HCT116 (cell line): ENCODE results near the gene USP32. TPM values are rescaled to one million over a fixed set of nuclear protein-coding genes. Genes with fewer than 3 reads are reported as not detected.

ENCODE experiments used
- ATAC-seq: fragments of 200-7000 bp; cut with Tn5 transposase; 2 replicates; pipeline ENCODE4 v1.9.1; 2020; ENCODE audit warnings: mild to moderate bottlenecking, moderate library complexity
- BruUV-seq: library from RNA; stranded (reverse); fragments of 400-500 nt; replicated peaks from 2 replicates; lab custom pipeline; 2021; lab: Mats Ljungman, UMichigan
- CTCF ChIA-PET: fragments of 300-600 bp; sonication (Branson Sonifier 250); formaldehyde crosslinking; loops from one replicate; lab custom pipeline; 2021; ENCODE audit warnings: antibody characterized with exemption; lab: Charles Lee
- POLR2A ChIA-PET: fragments of 300-600, 350-600 bp; sonication (Branson Sonifier 250); formaldehyde crosslinking; loops from one replicate; lab custom pipeline; 2021; ENCODE audit warnings: antibody characterized with exemption; lab: Charles Lee
- RAD21 ChIA-PET, 2 experiments: fragments of 300-600 bp; sonication (Branson Sonifier 250); formaldehyde crosslinking; loops; one replicate each; lab custom pipeline; 2023; ENCODE audit warnings: low total read pairs in 2 of 2; ENCODE audit not compliant: uncharacterized antibody in 2 of 2, unreplicated experiment in 2 of 2, low non-redundant PET in 1 of 2; lab: Charles Lee
- DNase-seq: peaks from one replicate; pipeline ENCODE4 v3.0.0-alpha.2; 2010; ENCODE audit warnings: low read depth, low spot score
- H2AFZ ChIP-seq: fragments of 200-600 bp; shearing (Covaris generic), sonication (generic); 2 replicates; pipeline ENCODE4 v1.6.1; 2017; ENCODE audit warnings: low read depth, mixed run types, mixed read lengths, antibody characterized with exemption, low read length; ENCODE audit not compliant: poor library complexity, severe bottlenecking
- H3K27ac ChIP-seq: 2 replicates; pipeline ENCODE4 v1.5.1; 2012; ENCODE audit warnings: low read depth, low read length
- H3K27me3 ChIP-seq: fragments of 200-600 bp; sonication (generic); 2 replicates; pipeline ENCODE4 v1.6.1; 2016; ENCODE audit warnings: mixed run types, low read length, mixed read lengths; ENCODE audit not compliant: insufficient read depth
- H3K36me3 ChIP-seq, 2 experiments: fragments of 200-500 bp in 1 of 2; fragments of 200-600 bp in 1 of 2; sonication (Bioruptor generic) in 1 of 2; sonication (generic) in 1 of 2; 2 replicates each; pipeline versions ENCODE4 v1.5.1 to v1.6.1; 2014 to 2016; ENCODE audit warnings: low read length in 2 of 2, inconsistent platforms in 1 of 2, mixed read lengths in 1 of 2, mixed run types in 1 of 2; ENCODE audit not compliant: insufficient read depth in 2 of 2, control insufficient read depth in 1 of 2
- H3K4me1 ChIP-seq, 2 experiments: fragments of 200-600 bp in 1 of 2; sonication (generic) in 1 of 2; 2 replicates each; pipeline versions ENCODE4 v1.5.1 to v1.6.1; 2012 to 2017; ENCODE audit warnings: low read length in 2 of 2, inconsistent platforms in 1 of 2, mild to moderate bottlenecking in 1 of 2, mixed read lengths in 1 of 2, mixed run types in 1 of 2, moderate library complexity in 1 of 2; ENCODE audit not compliant: insufficient read depth in 2 of 2, control insufficient read depth in 1 of 2
- H3K4me2 ChIP-seq: fragments of 200-600 bp; sonication (generic); 2 replicates; pipeline ENCODE4 v1.6.1; 2017; ENCODE audit warnings: mixed run types, low read length, mixed read lengths
- H3K4me3 ChIP-seq, 2 experiments: fragments of 200-600 bp in 1 of 2; sonication (generic) in 1 of 2; replicated peaks in 1 of 2; 2 replicates each; pipeline ENCODE4 v1.5.1; 2011 to 2016; ENCODE audit warnings: low read length in 2 of 2, control low read depth in 1 of 2, low read depth in 1 of 2, mild to moderate bottlenecking in 1 of 2, mixed read lengths in 1 of 2, mixed run types in 1 of 2
- H3K79me2 ChIP-seq: fragments of 200-600 bp; sonication (generic); 2 replicates; pipeline ENCODE4 v1.6.1; 2017; ENCODE audit warnings: mild to moderate bottlenecking, mixed run types, low read length, moderate library complexity, mixed read lengths; ENCODE audit not compliant: insufficient read depth
- H3K9ac ChIP-seq: fragments of 200-600 bp; sonication (generic); 2 replicates; pipeline ENCODE4 v1.6.1; 2016; ENCODE audit warnings: low read length, mixed read lengths
- H3K9me2 ChIP-seq: fragments of 200-600 bp; sonication (generic), shearing (Covaris generic); 2 replicates; pipeline ENCODE4 v1.6.1; 2017; ENCODE audit warnings: mixed run types, mild to moderate bottlenecking, moderate library complexity; ENCODE audit not compliant: insufficient read depth
- H3K9me3 ChIP-seq, 2 experiments: fragments of 200-500 bp in 1 of 2; fragments of 200-600 bp in 1 of 2; sonication (Bioruptor generic) in 1 of 2; sonication (generic) in 1 of 2; 2 replicates each; pipeline ENCODE4 v1.6.1; 2014 to 2017; ENCODE audit warnings: low read length in 2 of 2, mixed read lengths in 2 of 2, inconsistent platforms in 1 of 2, low read depth in 1 of 2, mild to moderate bottlenecking in 1 of 2, mixed run types in 1 of 2, moderate library complexity in 1 of 2; ENCODE audit not compliant: control insufficient read depth in 1 of 2, insufficient read depth in 1 of 2
- H4K20me1 ChIP-seq: fragments of 200-600 bp; sonication (generic), shearing (Covaris generic); 2 replicates; pipeline ENCODE4 v1.6.1; 2017; ENCODE audit warnings: mixed run types, mild to moderate bottlenecking, moderate library complexity; ENCODE audit not compliant: insufficient read depth
- CEBPB ChIP-seq: IDR thresholded peaks from 2 replicates; pipeline ENCODE4 v1.6.1; 2012; ENCODE audit warnings: low read depth
- ELF1 ChIP-seq: IDR thresholded peaks from 2 replicates; pipeline ENCODE4 v1.6.1; 2012; ENCODE audit warnings: low read depth, borderline replicate concordance
- EZH2 ChIP-seq: fragments of 200-600 bp; sonication (generic); IDR thresholded peaks from 2 replicates; pipeline ENCODE4 v1.6.1; 2017; ENCODE audit warnings: antibody characterized with exemption, mixed run types
- EZH2phosphoT487 ChIP-seq: fragments of 200-600 bp; IDR thresholded peaks from 2 replicates; pipeline ENCODE4 v1.6.1; 2018; ENCODE audit warnings: antibody characterized with exemption, borderline replicate concordance
- FOSL1 ChIP-seq: IDR thresholded peaks from 2 replicates; pipeline ENCODE4 v1.6.1; 2012; ENCODE audit warnings: low read depth
- POLR2A ChIP-seq: IDR thresholded peaks from 2 replicates; pipeline ENCODE4 v1.7.0; 2011; ENCODE audit warnings: borderline replicate concordance; ENCODE audit not compliant: insufficient read depth, insufficient read length; ENCODE audit errors: extremely low read depth
- RAD21 ChIP-seq: IDR thresholded peaks from 2 replicates; pipeline ENCODE4 v1.6.1; 2012; ENCODE audit warnings: low read depth, mild to moderate bottlenecking
- SIN3A ChIP-seq: IDR thresholded peaks from 2 replicates; pipeline ENCODE4 v1.6.1; 2012; ENCODE audit warnings: low read depth
- SP1 ChIP-seq: IDR thresholded peaks from 2 replicates; pipeline ENCODE4 v1.6.1; 2012; ENCODE audit warnings: low read depth
- SRF ChIP-seq: IDR thresholded peaks from 2 replicates; pipeline ENCODE4 v1.6.1; 2012; ENCODE audit warnings: low read depth
- ZFX ChIP-seq: fragments of 450-650 bp; IDR thresholded peaks from 2 replicates; pipeline ENCODE4 v1.6.1; 2017
- intact Hi-C: fragments of 100-400 bp; cut with micrococcal nuclease; formaldehyde crosslinking; loops from 2 replicates; pipeline ENCODE4 v1.10.0; 2022
- total RNA-seq: library from RNA; stranded (reverse); gene quantifications from one replicate; pipeline ENCODE4 v1.2.1, GENCODE V29; 2021; ENCODE audit not compliant: unreplicated experiment
- TF ChIP-seq, protein P1 (sequence below), 3 experiments: fragments of 200-600 bp in 1 of 3; sonication (generic) in 1 of 3; IDR thresholded peaks in 2 of 3; conservative IDR thresholded peaks in 1 of 3; 2 replicates each; pipeline ENCODE4 v1.5.1; 2012 to 2017; ENCODE audit warnings: low read depth in 2 of 3, low read length in 2 of 3, antibody characterized with exemption in 1 of 3, borderline replicate concordance in 1 of 3, control low read depth in 1 of 3, mild to moderate bottlenecking in 1 of 3, mixed read lengths in 1 of 3, mixed run types in 1 of 3, moderate library complexity in 1 of 3; ENCODE audit not compliant: insufficient read depth in 1 of 3
- TF ChIP-seq, protein P2 (sequence below): IDR thresholded peaks from 2 replicates; pipeline ENCODE4 v1.6.1; 2011; ENCODE audit warnings: mild to moderate bottlenecking, low read length, moderate library complexity; ENCODE audit not compliant: insufficient replicate concordance; ENCODE audit errors: extremely low read depth
- TF ChIP-seq, protein P3 (sequence below): IDR thresholded peaks from 2 replicates; pipeline ENCODE4 v1.6.1; 2012; ENCODE audit warnings: low read depth

USP32 gene
- total RNA-seq, 1 experiment from 2014 or later: 67.0 TPM

DNA sequence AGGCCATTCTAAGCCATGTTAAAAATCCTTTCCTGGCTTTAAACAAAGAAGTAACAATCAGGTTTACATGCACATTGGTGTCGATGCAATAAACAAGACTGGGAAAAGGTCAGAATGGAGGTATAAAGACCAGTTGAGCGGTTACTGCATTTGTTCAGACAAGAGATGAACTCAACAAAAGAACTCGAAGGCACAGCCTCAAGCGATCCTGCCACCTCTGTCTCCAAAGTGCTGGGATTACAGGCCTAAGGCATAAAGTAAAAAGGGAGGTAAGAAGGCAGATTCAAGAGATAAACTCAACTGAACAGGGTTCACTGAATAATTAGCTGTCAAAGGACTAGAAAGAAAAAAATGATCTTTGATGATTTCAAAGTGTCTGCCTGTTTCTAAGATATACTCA, 39.4 kb downstream of the USP32 start:
- ATAC-seq: no peak

DNA sequence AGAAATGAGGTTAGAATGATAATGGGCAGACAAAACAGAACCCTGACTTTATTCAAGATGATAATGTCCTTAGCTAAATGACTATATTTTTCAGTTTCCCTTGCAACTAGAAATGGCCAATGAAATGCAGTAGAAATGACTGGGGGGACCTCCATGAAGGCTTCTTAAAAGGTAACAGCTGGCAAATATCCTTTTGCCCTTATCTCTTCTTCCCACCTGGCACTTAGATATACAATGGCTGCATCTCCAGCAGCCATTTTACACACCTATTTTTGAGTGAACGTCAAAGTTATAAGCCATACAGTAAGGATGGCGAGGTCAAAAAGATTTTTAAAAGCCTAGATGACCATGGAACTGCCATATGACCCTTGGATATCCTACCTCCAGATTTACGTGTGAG, 39.9 kb downstream of the USP32 start:
- Histone ChIP-seq H3K9ac (no peak overlapping the region), H3K4me1 (no peaks in the 10 kb centered on the region), H3K9me3 (no peaks in the 10 kb centered on the region), H3K9me2 (no peaks in the 10 kb centered on the region), H3K4me3 (no peak overlapping the region), H4K20me1 (no peaks in the 10 kb centered on the region), H3K4me2 (no peak overlapping the region), H3K36me3 (no peaks in the 10 kb centered on the region), H2AFZ (no peak overlapping the region), H3K27me3 (no peaks in the 10 kb centered on the region), H3K79me2 (peaks cover 14% of the 10 kb centered on the region), H3K27ac (no peak overlapping the region)
- ChIA-PET CTCF (no interaction called here), POLR2A (no interaction called here), RAD21 (no interaction called here)
- intact Hi-C loops: no loop called here
- no peak for DNase-seq
- ATAC-seq: no peak
- no TSS peak for BruUV-seq
- TF ChIP-seq POLR2A (no peak), ZFX (no peak), SRF (no peak), EZH2 (no peak), FOSL1 (no peak), SP1 (no peak), ELF1 (no peak), EZH2phosphoT487 (no peak), RAD21 (no peak)
- TF ChIP-seq, protein P1, sequence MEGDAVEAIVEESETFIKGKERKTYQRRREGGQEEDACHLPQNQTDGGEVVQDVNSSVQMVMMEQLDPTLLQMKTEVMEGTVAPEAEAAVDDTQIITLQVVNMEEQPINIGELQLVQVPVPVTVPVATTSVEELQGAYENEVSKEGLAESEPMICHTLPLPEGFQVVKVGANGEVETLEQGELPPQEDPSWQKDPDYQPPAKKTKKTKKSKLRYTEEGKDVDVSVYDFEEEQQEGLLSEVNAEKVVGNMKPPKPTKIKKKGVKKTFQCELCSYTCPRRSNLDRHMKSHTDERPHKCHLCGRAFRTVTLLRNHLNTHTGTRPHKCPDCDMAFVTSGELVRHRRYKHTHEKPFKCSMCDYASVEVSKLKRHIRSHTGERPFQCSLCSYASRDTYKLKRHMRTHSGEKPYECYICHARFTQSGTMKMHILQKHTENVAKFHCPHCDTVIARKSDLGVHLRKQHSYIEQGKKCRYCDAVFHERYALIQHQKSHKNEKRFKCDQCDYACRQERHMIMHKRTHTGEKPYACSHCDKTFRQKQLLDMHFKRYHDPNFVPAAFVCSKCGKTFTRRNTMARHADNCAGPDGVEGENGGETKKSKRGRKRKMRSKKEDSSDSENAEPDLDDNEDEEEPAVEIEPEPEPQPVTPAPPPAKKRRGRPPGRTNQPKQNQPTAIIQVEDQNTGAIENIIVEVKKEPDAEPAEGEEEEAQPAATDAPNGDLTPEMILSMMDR (IDR thresholded peaks at IDR 0.05 in 2 of 3, conservative IDR thresholded peaks at IDR 0.05 in 1 of 3; ENCODE audit: borderline replicate concordance in 1 of 3, insufficient read depth in 1 of 3, low read depth in 2 of 3, low read length in 2 of 3): no peak
- TF ChIP-seq, protein P2, sequence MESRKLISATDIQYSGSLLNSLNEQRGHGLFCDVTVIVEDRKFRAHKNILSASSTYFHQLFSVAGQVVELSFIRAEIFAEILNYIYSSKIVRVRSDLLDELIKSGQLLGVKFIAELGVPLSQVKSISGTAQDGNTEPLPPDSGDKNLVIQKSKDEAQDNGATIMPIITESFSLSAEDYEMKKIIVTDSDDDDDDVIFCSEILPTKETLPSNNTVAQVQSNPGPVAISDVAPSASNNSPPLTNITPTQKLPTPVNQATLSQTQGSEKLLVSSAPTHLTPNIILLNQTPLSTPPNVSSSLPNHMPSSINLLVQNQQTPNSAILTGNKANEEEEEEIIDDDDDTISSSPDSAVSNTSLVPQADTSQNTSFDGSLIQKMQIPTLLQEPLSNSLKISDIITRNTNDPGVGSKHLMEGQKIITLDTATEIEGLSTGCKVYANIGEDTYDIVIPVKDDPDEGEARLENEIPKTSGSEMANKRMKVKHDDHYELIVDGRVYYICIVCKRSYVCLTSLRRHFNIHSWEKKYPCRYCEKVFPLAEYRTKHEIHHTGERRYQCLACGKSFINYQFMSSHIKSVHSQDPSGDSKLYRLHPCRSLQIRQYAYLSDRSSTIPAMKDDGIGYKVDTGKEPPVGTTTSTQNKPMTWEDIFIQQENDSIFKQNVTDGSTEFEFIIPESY: no peak
- TF ChIP-seq, protein P3, sequence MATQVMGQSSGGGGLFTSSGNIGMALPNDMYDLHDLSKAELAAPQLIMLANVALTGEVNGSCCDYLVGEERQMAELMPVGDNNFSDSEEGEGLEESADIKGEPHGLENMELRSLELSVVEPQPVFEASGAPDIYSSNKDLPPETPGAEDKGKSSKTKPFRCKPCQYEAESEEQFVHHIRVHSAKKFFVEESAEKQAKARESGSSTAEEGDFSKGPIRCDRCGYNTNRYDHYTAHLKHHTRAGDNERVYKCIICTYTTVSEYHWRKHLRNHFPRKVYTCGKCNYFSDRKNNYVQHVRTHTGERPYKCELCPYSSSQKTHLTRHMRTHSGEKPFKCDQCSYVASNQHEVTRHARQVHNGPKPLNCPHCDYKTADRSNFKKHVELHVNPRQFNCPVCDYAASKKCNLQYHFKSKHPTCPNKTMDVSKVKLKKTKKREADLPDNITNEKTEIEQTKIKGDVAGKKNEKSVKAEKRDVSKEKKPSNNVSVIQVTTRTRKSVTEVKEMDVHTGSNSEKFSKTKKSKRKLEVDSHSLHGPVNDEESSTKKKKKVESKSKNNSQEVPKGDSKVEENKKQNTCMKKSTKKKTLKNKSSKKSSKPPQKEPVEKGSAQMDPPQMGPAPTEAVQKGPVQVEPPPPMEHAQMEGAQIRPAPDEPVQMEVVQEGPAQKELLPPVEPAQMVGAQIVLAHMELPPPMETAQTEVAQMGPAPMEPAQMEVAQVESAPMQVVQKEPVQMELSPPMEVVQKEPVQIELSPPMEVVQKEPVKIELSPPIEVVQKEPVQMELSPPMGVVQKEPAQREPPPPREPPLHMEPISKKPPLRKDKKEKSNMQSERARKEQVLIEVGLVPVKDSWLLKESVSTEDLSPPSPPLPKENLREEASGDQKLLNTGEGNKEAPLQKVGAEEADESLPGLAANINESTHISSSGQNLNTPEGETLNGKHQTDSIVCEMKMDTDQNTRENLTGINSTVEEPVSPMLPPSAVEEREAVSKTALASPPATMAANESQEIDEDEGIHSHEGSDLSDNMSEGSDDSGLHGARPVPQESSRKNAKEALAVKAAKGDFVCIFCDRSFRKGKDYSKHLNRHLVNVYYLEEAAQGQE: no peak

More for the DNA sequence above, 39.4 kb downstream of the USP32 start:
- DNase-seq: no peak
- Histone ChIP-seq H3K79me2 (peaks cover 14% of the 10 kb centered on the region), H4K20me1 (no peaks in the 10 kb centered on the region), H3K27me3 (no peaks in the 10 kb centered on the region), H3K9me2 (no peaks in the 10 kb centered on the region), H3K9me3 (no peaks in the 10 kb centered on the region), H3K4me1 (peaks cover 0 to 1% of the 10 kb centered on the region in 2 experiments; a peak in 1 of 4 replicates), H3K27ac (no peak overlapping the region), H3K36me3 (no peaks in the 10 kb centered on the region), H3K4me3 (no peak overlapping the region), H2AFZ (no peak overlapping the region), H3K4me2 (no peak overlapping the region), H3K9ac (no peak overlapping the region)
- BruUV-seq: no TSS peak
- ChIA-PET CTCF (no interaction called here), POLR2A (no interaction called here), RAD21 (no interaction called here)
- intact Hi-C loops: no loop called here
- TF ChIP-seq CEBPB (no peak), SIN3A (no peak), FOSL1 (no peak), SP1 (no peak), POLR2A (no peak)
